Measurements from ENCODE around the gene DGCR6L.

- TF ChIP-seq CTCF (IDR thresholded peaks at IDR 0.05) (no peak), POLR2A (IDR thresholded peaks at IDR 0.05) (no peak)
Observed at GRCh38 chr22:20291249-20291586, 28.6 kb downstream of the DGCR6L start.

Data from lower leg skin (tissue), 3 donors.